IPS-15b (cell line): ENCODE results near the gene SDHB.

Experiments
- H3K27me3 ChIP-seq: one replicate; pipeline ENCODE4 v1.6.1; 2013; ENCODE audit warnings: low read length; ENCODE audit not compliant: control insufficient read depth, insufficient read depth
- H3K36me3 ChIP-seq: one replicate; pipeline ENCODE4 v1.6.1; 2013; ENCODE audit warnings: low read length; ENCODE audit not compliant: control insufficient read depth, insufficient read depth
- H3K4me1 ChIP-seq: one replicate; pipeline ENCODE4 v1.6.1; 2013; ENCODE audit warnings: mild to moderate bottlenecking, low read length; ENCODE audit not compliant: control insufficient read depth, insufficient read depth
- H3K4me3 ChIP-seq: one replicate; pipeline ENCODE4 v1.5.1; 2013; ENCODE audit warnings: low read depth, low read length
- H3K9ac ChIP-seq: one replicate; pipeline ENCODE4 v1.6.1; 2013; ENCODE audit warnings: low read depth, mild to moderate bottlenecking, low read length
- H3K9me3 ChIP-seq: one replicate; pipeline ENCODE4 v1.6.1; 2013; ENCODE audit warnings: mild to moderate bottlenecking, low read length; ENCODE audit not compliant: control insufficient read depth, insufficient read depth

SDHB gene

DNA sequence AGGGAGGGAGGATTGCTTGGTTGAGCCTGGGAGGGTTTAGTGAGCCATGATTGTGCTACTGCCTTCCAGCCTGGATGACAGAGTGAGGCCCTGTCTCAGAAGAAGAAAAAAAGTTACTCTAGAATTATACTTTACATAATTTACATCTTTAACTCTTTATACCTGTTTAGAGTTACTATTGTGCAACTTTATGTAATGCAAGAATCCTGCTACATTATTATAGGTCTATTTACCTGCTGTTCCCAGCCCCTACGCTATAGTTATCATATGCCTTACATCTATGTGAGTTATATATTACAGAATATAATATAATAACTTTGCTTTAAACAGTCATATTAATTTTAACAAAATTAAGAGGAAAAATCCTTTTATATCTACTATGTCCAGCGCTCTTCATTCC, 14.3 kb downstream of the SDHB start:
- Histone ChIP-seq H3K4me3 (no peak overlapping the region), H3K4me1 (no peaks in the 10 kb centered on the region), H3K9me3 (no peaks in the 10 kb centered on the region), H3K27me3 (no peaks in the 10 kb centered on the region), H3K36me3 (peaks cover 21% of the 10 kb centered on the region), H3K9ac (no peak overlapping the region)

DNA sequence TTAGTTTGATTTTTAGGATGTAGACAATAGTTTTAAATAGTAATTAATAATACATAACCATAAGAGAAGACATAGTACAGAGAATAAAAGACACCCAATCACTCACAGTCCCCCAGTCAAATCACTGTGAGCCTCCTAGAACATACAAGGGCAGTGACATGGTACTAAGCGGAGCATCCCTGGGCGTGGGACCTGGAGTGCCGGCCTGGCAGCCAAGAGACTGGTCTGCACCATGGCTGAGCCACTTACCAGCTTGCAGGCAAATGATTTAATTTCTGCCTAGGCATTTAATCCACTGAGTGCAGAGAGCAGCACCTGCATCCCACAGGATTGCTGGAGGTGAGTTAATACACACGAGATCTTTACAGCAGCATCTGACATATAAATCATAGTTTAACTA, 20.4 kb downstream of the SDHB start:
- Histone ChIP-seq H3K9ac (no peak overlapping the region), H3K27me3 (no peaks in the 10 kb centered on the region), H3K4me1 (no peaks in the 10 kb centered on the region), H3K4me3 (no peak overlapping the region), H3K36me3 (peaks cover 16% of the 10 kb centered on the region), H3K9me3 (no peaks in the 10 kb centered on the region)

DNA sequence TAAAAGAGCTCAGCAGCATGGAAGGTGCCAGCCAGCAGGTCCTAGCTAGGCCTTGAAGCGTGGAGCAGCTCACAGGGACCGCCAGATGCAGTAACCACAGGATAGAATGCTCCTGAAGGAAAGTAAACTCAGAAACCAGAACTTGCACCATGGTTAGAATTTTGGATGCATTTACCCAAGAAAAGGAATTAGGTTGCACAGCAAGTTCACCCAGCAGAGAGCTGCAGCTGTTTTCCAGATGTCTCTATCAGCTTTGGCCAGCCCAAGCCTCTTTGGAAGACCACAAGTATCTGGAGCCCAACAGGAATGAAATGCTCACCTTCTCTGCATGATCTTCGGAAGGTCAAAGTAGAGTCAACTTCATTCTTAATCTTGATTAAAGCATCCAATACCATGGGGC, 21.1 kb downstream of the SDHB start:
- peaks cover 21% of the 10 kb centered on the region for H3K36me3 ChIP-seq
- no peaks in the 10 kb centered on the region for H3K9me3 ChIP-seq
- no peaks in the 10 kb centered on the region for H3K4me1 ChIP-seq
- no peaks in the 10 kb centered on the region for H3K27me3 ChIP-seq
- no peak overlapping the region for H3K4me3 ChIP-seq
- H3K9ac ChIP-seq = no peak overlapping the region

DNA sequence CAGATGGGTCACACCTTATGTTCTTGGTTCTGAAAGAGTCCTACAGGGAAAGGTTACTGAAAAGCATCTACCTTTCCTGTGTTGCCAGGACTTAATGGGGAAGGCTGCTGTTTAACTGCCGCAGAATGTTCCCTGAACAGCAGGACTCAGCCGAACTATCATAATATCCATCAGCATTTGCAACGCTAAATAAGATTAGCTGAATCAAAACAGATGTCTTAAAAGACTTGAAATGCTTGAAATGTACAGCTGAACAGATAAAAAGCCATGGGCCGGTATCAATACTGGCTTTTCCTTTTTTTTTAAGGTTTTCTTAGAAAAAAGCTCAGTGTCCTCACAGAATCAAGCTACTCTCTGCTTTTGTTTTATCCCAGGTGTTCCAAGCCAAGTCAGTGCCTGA, 22.4 kb downstream of the SDHB start:
- Histone ChIP-seq H3K9me3 (no peaks in the 10 kb centered on the region), H3K4me1 (no peaks in the 10 kb centered on the region), H3K9ac (no peak overlapping the region), H3K27me3 (no peaks in the 10 kb centered on the region), H3K36me3 (peaks cover 27% of the 10 kb centered on the region), H3K4me3 (no peak overlapping the region)

DNA sequence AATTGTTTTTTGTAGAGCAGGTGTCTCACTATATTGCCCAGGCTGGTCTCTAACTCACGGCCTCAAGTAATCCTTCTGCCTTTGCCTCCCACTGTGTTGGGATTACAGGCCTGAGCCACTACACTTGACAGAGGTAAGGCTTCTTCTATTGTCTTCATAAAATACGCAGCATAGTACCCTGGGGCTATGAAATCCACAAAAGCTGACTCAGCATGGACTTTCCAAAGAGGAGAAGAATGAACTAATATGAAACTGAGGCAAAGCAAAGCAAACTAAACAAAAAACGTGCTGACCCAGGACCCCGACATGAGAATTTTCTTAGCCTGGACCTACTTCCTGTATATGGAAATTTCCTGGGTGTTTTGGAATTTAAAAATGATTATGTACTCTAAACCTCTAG, 23.6 kb downstream of the SDHB start:
- Histone ChIP-seq H3K9ac (no peak overlapping the region), H3K27me3 (no peaks in the 10 kb centered on the region), H3K9me3 (no peaks in the 10 kb centered on the region), H3K4me1 (no peaks in the 10 kb centered on the region), H3K36me3 (peaks cover 27% of the 10 kb centered on the region), H3K4me3 (no peak overlapping the region)

DNA sequence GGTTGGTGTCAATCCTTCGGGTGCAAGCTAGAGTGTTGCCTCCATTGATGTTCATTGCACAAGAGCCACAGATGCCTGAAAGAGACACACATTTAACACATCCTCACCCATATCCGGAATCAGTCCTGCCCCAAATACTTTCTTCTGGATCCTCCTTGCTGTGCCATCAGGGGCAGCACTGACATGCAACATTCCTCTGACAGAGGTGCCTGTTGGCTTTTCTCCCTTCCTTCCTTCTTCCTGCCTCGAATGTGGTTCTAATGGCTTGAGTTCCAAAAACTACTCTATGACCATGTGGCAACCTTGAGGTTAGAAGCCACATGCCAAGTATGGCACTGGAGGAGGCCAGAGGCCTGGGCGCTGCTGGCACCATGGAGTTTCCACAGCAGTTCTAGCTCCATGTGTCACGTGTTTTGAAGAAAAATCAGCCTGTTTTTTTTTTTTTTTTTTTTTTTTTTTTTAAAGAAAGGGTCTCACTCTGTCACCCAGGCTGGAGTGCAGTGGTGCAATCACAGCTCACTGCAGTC, 25.1 kb downstream of the SDHB start:
- H3K9me3 ChIP-seq = no peaks in the 10 kb centered on the region
- no peak overlapping the region for H3K4me3 ChIP-seq
- no peak overlapping the region for H3K9ac ChIP-seq
- no peaks in the 10 kb centered on the region for H3K27me3 ChIP-seq
- H3K4me1 ChIP-seq = no peaks in the 10 kb centered on the region
- H3K36me3 ChIP-seq = peaks cover 30% of the 10 kb centered on the region

DNA sequence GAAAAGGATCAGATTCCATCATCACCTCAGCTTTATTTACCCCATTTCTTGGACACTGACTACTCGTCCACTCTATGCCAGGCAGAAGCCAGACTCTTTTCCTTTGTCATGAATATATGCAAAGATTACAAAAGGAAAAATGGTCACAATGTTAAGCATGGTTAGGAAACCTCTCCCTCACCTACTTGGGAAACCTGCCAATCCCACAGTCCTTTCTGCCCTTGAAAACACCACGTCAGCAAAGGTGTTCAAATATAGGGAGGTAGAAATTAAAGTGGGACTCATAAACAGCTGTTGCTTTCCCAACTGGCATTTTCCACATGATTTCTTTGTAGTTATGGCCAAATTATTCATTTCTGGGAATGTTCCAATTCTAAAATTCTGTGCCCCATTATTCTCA, 25.9 kb downstream of the SDHB start:
- Histone ChIP-seq H3K9ac (no peak overlapping the region), H3K36me3 (peaks cover 36% of the 10 kb centered on the region), H3K27me3 (no peaks in the 10 kb centered on the region), H3K4me1 (no peaks in the 10 kb centered on the region), H3K9me3 (no peaks in the 10 kb centered on the region), H3K4me3 (no peak overlapping the region)

DNA sequence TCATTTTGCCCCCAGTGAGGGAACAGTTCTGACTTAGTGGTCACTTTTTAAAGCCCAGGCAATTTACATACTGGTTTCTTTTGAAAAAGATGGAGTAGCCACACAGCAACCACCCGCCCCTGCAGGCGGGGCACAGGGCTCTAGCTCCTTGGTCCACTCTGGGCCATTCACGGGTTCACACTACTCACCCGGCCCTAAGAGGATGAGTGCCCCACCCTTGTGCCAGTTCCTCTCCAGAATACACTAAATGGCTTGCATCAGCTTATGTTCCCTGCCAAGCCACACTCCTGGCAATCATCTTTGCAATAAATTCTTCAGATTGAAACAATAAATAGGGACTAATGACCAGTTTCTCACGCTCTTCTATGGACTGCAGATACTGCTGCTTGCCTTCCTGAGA, 26.4 kb downstream of the SDHB start:
- no peaks in the 10 kb centered on the region for H3K4me1 ChIP-seq
- H3K9me3 ChIP-seq = no peaks in the 10 kb centered on the region
- no peaks in the 10 kb centered on the region for H3K27me3 ChIP-seq
- peaks cover 37% of the 10 kb centered on the region for H3K36me3 ChIP-seq
- no peak overlapping the region for H3K9ac ChIP-seq
- H3K4me3 ChIP-seq = no peak overlapping the region

DNA sequence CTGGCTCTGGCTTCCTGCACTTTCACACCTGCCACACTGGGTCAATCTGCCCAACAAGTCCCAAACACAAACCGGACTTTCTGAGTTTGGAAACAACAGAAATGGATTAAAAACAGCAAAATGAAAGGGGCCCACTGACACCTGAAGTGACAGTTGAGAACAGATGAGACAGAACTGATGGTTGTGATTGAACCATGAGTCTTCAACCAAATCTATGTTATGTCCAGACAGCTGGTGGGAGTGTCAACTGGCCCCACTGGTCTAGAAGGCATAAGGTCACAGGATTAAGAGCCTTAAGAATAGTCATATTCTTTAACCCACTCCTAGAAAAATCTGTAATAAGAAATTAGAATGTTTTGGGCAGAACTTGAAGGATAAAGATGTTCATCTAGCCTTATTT, 29.1 kb downstream of the SDHB start:
- H3K27me3 ChIP-seq = no peaks in the 10 kb centered on the region
- H3K36me3 ChIP-seq = peaks cover 56% of the 10 kb centered on the region
- H3K4me3 ChIP-seq = no peak overlapping the region
- H3K9me3 ChIP-seq = no peaks in the 10 kb centered on the region
- no peaks in the 10 kb centered on the region for H3K4me1 ChIP-seq
- no peak overlapping the region for H3K9ac ChIP-seq

DNA sequence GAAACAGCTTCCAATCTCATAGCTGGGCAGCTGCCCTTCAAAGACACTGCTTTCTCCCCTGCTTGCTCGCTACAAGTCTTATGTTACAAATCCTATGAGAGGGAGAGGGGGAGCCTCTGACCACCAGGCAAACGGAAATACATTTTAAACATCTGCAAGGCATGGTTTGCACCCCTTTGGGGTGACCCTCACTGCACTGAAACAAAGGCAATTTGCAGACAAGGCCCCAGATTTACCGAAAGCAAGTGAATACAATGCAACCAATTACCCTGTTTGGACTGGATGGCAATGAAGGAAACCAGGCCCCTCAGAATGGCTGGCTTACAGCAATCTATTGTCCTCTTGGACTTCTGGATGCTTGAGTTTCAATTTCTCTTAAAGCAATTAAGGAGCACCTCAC, 30.3 kb downstream of the SDHB start:
- peaks cover 54% of the 10 kb centered on the region for H3K36me3 ChIP-seq
- no peaks in the 10 kb centered on the region for H3K27me3 ChIP-seq
- no peaks in the 10 kb centered on the region for H3K4me1 ChIP-seq
- no peak overlapping the region for H3K9ac ChIP-seq
- H3K4me3 ChIP-seq = no peak overlapping the region
- no peaks in the 10 kb centered on the region for H3K9me3 ChIP-seq

DNA sequence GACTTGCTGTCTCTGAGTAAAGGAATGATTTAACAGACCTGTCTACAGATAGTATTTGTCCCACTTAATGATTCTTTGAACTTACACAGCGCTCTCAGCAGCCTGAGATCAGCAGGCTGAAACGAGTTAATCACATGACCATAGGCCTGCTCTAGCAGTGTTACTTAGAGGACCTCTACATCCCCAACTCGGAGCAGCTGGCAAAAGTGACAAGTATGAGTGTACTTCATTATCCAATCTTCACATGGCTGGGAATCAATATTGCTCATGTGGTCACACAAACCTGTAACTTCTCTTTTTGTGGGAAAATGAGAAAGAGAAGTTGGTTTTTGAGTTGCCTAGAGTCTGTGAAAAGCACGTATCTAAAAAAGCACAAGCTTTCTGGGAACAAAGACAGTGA, 30.7 kb downstream of the SDHB start:
- H3K9me3 ChIP-seq = no peaks in the 10 kb centered on the region
- no peaks in the 10 kb centered on the region for H3K27me3 ChIP-seq
- H3K4me1 ChIP-seq = no peaks in the 10 kb centered on the region
- no peak overlapping the region for H3K4me3 ChIP-seq
- peaks cover 54% of the 10 kb centered on the region for H3K36me3 ChIP-seq
- no peak overlapping the region for H3K9ac ChIP-seq

DNA sequence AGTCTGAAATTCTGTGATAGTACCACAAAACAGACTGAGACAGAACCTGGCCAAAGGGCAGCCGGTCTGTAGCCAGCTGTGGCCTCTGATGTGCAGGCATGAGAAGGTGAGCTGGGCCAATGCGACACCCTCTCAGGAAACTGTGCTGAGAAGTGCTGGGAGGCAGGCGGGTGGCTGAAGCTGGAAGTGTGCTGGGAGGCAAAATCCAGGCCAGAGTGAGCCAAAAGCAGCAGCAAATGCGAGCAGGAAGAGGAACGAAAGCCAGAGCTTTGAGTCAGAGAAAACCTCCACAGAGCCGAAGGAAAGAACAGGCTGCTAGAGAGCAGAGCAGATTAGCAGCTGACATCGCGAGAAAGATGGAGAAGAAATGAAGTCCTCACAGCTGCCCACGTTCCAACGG, 31.9 kb downstream of the SDHB start:
- peaks cover 43% of the 10 kb centered on the region for H3K36me3 ChIP-seq
- H3K9me3 ChIP-seq = no peaks in the 10 kb centered on the region
- H3K9ac ChIP-seq = no peak overlapping the region
- H3K4me1 ChIP-seq = no peaks in the 10 kb centered on the region
- H3K27me3 ChIP-seq = no peaks in the 10 kb centered on the region
- H3K4me3 ChIP-seq = no peak overlapping the region

DNA sequence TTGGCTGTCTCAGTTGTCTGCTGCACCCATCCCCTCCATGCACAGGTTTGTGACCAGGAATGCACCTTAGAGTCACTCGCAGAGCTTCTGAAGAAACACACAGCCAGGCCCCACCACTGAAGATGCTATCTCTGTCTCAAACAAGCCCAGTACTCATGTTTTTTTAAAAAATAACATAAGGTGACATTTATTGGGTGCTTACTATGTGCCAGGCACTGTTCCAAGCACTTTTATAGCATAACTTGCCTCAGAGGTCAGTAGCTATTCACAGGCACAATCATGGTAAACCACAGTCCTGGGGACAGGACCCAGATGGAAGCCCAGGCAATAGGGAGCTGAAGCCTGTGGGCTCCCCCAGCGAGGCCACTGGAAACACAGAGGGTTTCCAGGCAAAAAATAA, 33.3 kb downstream of the SDHB start:
- no peaks in the 10 kb centered on the region for H3K27me3 ChIP-seq
- no peaks in the 10 kb centered on the region for H3K9me3 ChIP-seq
- H3K9ac ChIP-seq = no peak overlapping the region
- H3K4me3 ChIP-seq = no peak overlapping the region
- peaks cover 43% of the 10 kb centered on the region for H3K36me3 ChIP-seq
- H3K4me1 ChIP-seq = peaks cover 9% of the 10 kb centered on the region
